Endothelial cell of coronary artery (primary cell): ENCODE results near the gene SHISAL2A. TPM values are rescaled to one million over a fixed set of nuclear protein-coding genes. Genes with fewer than 3 reads are reported as not detected.

ENCODE experiments used
- total RNA-seq: library from RNA; depleted of rRNA; stranded (reverse); fragments of >200 nt; gene quantifications from 2 replicates; pipeline ENCODE4 v1.2.3, GENCODE V29; 2014

The SHISAL2A gene
- total RNA-seq = not detected in 2 replicates

GRCh38 chr1:52632732-52633290 is at the start of gene SHISAL2A:
TSS of gene SHISAL2A (plus strand) at chr1:52633168. CDS start at chr1:52633494, 326 bp downstream.

GRCh38 chr1:52601991-52602855 is 30.7 kb upstream of the SHISAL2A start, which contains the start of gene GPX7:
TSS of gene GPX7 (plus strand) at chr1:52602371. CDS start at chr1:52602410, 39 bp downstream.

GRCh38 chr1:52697795-52698674 is 65.1 kb downstream of the SHISAL2A start, which contains the start of gene COA7:
TSS of gene COA7 (minus strand) at chr1:52698347. CDS start at chr1:52698326, 21 bp downstream.

Other genes starting within 250 kb of the SHISAL2A start
- gene ORC1, start 228.7 kb upstream of the SHISAL2A start, total RNA-seq = 1.9 and 6.7 TPM in 2 replicates
- 8.9 and 9.4 TPM in 2 replicates for gene PRPF38A, start 228.6 kb upstream of the SHISAL2A start, total RNA-seq
- gene TUT4, start 80.1 kb upstream of the SHISAL2A start, total RNA-seq = 16.8 and 24.8 TPM in 2 replicates
- 16.3 and 16.7 TPM in 2 replicates for gene GPX7, start 30.8 kb upstream of the SHISAL2A start, total RNA-seq
- 13.7 and 14.0 TPM in 2 replicates for gene COA7, start 65.2 kb downstream of the SHISAL2A start, total RNA-seq
- 22.5 and 26.7 TPM in 2 replicates for gene ZYG11B, start 93.3 kb downstream of the SHISAL2A start, total RNA-seq
- 0.56 and 0.63 TPM in 2 replicates for gene ZYG11A, start 209.6 kb downstream of the SHISAL2A start, total RNA-seq